Liver (tissue), 9 donors: ENCODE results near the gene PLCD1. TPM values are rescaled to one million over a fixed set of nuclear protein-coding genes. Genes with fewer than 3 reads are reported as not detected.

Source experiments
- DNase-seq: peaks from one replicate; pipeline ENCODE4 v3.0.0-alpha.2; 2017; ENCODE audit warnings: low spot score
- H3K27ac ChIP-seq, 2 donors: one replicate each; pipeline ENCODE4 v1.7.0; 2013; ENCODE audit warnings: inconsistent platforms in 2 of 2, low read length in 2 of 2, control low read depth in 1 of 2, low read depth in 1 of 2, mild to moderate bottlenecking in 1 of 2
- H3K27me3 ChIP-seq, 4 donors: one replicate each; pipeline versions ENCODE4 v1.6.1 to v1.7.0; 2013; ENCODE audit warnings: low read length in 3 of 4, inconsistent platforms in 1 of 4, mild to moderate bottlenecking in 1 of 4, moderate library complexity in 1 of 4; ENCODE audit not compliant: control insufficient read depth in 4 of 4, insufficient read depth in 4 of 4
- H3K36me3 ChIP-seq, 4 donors: one replicate each; pipeline versions ENCODE4 v1.6.1 to v1.7.0; 2013; ENCODE audit warnings: low read length in 3 of 4, mild to moderate bottlenecking in 3 of 4, low read depth in 1 of 4, moderate library complexity in 1 of 4; ENCODE audit not compliant: control insufficient read depth in 4 of 4, insufficient read depth in 3 of 4
- H3K4me1 ChIP-seq, 4 donors: one replicate each; pipeline versions ENCODE4 v1.6.1 to v1.7.0; 2013; ENCODE audit warnings: low read length in 3 of 4, mild to moderate bottlenecking in 3 of 4, moderate library complexity in 1 of 4; ENCODE audit not compliant: control insufficient read depth in 4 of 4, insufficient read depth in 4 of 4
- H3K4me3 ChIP-seq, 3 donors: one replicate each; pipeline versions ENCODE4 v1.6.1 to v1.7.0; 2013; ENCODE audit warnings: low read length in 3 of 3, control low read depth in 1 of 3, low read depth in 1 of 3, mild to moderate bottlenecking in 1 of 3
- H3K9ac ChIP-seq, 2 donors: one replicate each; pipeline ENCODE4 v1.7.0; 2013; ENCODE audit warnings: low read length in 2 of 2, mild to moderate bottlenecking in 2 of 2, moderate library complexity in 2 of 2, control low read depth in 1 of 2, low read depth in 1 of 2
- H3K9me3 ChIP-seq, 4 donors: one replicate each; pipeline versions ENCODE4 v1.6.1 to v1.7.0; 2013; ENCODE audit warnings: low read length in 3 of 4; ENCODE audit not compliant: control insufficient read depth in 4 of 4
- ATF3 ChIP-seq: IDR thresholded peaks from 2 replicates; pipeline ENCODE4 v1.6.1; 2016; ENCODE audit warnings: antibody characterized with exemption
- CTCF ChIP-seq: fragments of 150-350 bp; IDR thresholded peaks from 2 replicates; pipeline ENCODE4 v1.5.1; 2017; ENCODE audit warnings: improper control_type of control experiment, low read depth, low read length; ENCODE audit not compliant: missing input control
- EGR1 ChIP-seq, 2 donors: IDR thresholded peaks; 2 replicates each; pipeline ENCODE4 v1.6.1; 2016 to 2018; ENCODE audit warnings: antibody characterized with exemption in 2 of 2, low read depth in 2 of 2
- FOXA1 ChIP-seq: IDR thresholded peaks from 2 replicates; pipeline ENCODE4 v1.6.1; 2016; ENCODE audit warnings: antibody characterized with exemption
- FOXA2 ChIP-seq: IDR thresholded peaks from 2 replicates; pipeline ENCODE4 v1.6.1; 2016; ENCODE audit warnings: antibody characterized with exemption
- GABPA ChIP-seq, 2 donors: IDR thresholded peaks in 1 of 2; conservative IDR thresholded peaks in 1 of 2; 2 replicates each; pipeline ENCODE4 v1.6.1; 2016; ENCODE audit warnings: antibody characterized with exemption in 2 of 2, mild to moderate bottlenecking in 1 of 2, moderate library complexity in 1 of 2
- HNF4A ChIP-seq, 2 donors: conservative IDR thresholded peaks; 2 replicates each; pipeline ENCODE4 v1.6.1; 2016; ENCODE audit warnings: antibody characterized with exemption in 2 of 2, mild to moderate bottlenecking in 2 of 2
- HNF4G ChIP-seq: IDR thresholded peaks from 2 replicates; pipeline ENCODE4 v1.6.1; 2016; ENCODE audit warnings: antibody characterized with exemption
- JUND ChIP-seq, 2 donors: IDR thresholded peaks; 2 replicates each; pipeline ENCODE4 v1.6.1; 2016; ENCODE audit warnings: antibody characterized with exemption in 2 of 2
- NR2F2 ChIP-seq: IDR thresholded peaks from 2 replicates; pipeline ENCODE4 v1.6.1; 2016; ENCODE audit warnings: antibody characterized with exemption
- RAD21 ChIP-seq, 2 donors: IDR thresholded peaks; 2 replicates each; pipeline ENCODE4 v1.6.1; 2016; ENCODE audit warnings: antibody characterized with exemption in 2 of 2, mild to moderate bottlenecking in 2 of 2
- RXRA ChIP-seq, 2 donors: IDR thresholded peaks; 2 replicates each; pipeline ENCODE4 v1.6.1; 2017 to 2018; ENCODE audit warnings: antibody characterized with exemption in 2 of 2, mild to moderate bottlenecking in 1 of 2
- SP1 ChIP-seq: IDR thresholded peaks from 2 replicates; pipeline ENCODE4 v1.6.1; 2018; ENCODE audit warnings: antibody characterized with exemption, mild to moderate bottlenecking
- TAF1 ChIP-seq: conservative IDR thresholded peaks from 2 replicates; pipeline ENCODE4 v1.6.1; 2016; ENCODE audit warnings: antibody characterized with exemption, mild to moderate bottlenecking
- YY1 ChIP-seq: IDR thresholded peaks from 2 replicates; pipeline ENCODE4 v1.6.1; 2016; ENCODE audit warnings: antibody characterized with exemption, mild to moderate bottlenecking
- WGBS: extraction: QIAGEN DNeasy Blood & Tissue Kit; methylation state at CpG from one replicate; pipeline ENCODE4 v1.1.7; 2013; 5-methylcytosine and 5-hydroxymethylcytosine counted together
- polyA plus RNA-seq, 2 donors: library from polyadenylated mRNA; stranded (reverse) in 1 of 2; unstranded in 1 of 2; fragments of 200-250 nt in 1 of 2; fragments of >200 nt in 1 of 2; fragmentation: Nextera tagmentation in 1 of 2; extraction: Ambion mirVana in 1 of 2; gene quantifications; one replicate each; pipeline versions ENCODE4 v1.2.1 to v1.2.3, GENCODE V29; 2013 to 2015
- total RNA-seq, 2 donors: library from RNA; depleted of rRNA; stranded (reverse); fragments of >200 nt; gene quantifications; one replicate each; pipeline ENCODE4 v1.2.3, GENCODE V29; 2014
- TF ChIP-seq, protein P1 (sequence below): IDR thresholded peaks from 2 replicates; pipeline ENCODE4 v1.6.1; 2016; ENCODE audit warnings: antibody characterized with exemption
- TF ChIP-seq, protein P2 (sequence below): IDR thresholded peaks from 2 replicates; pipeline ENCODE4 v1.6.1; 2016; ENCODE audit warnings: antibody characterized with exemption
- TF ChIP-seq, protein P3 (sequence below): IDR thresholded peaks from 2 replicates; pipeline ENCODE4 v1.6.1; 2016; ENCODE audit warnings: antibody characterized with exemption, mild to moderate bottlenecking
- donor health status: healthy.
- donor health status: healthy.
- donor health status: healthy.
- donor health status: healthy.
- donor health status: healthy.

Gene PLCD1
- total and polyA plus RNA-seq, 4 donors = 6.7 to 10.5 (median 9.1) TPM

DNA sequence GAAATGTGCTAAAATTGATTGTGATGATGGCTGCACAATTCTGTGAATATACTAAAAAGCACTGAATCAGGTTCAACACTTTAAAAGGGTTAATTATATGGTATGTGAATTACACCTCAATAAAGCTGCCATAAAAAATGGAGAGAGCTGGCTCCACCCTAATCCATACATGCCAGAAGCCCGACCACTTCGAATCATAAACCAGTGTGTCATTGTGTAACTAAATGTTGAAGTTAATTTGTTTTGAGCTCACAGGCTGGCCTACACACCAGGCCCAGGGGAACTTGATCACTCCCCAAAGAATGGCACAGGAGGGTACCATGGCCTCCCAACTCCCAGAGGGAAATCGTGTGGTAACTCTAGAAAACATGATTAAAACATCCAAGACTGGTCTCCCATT is 14.0 kb downstream of the PLCD1 start:
- H3K36me3 ChIP-seq = peaks cover 6 to 19% (median 15%) of the 10 kb centered on the region in 4 donors
- H3K4me1 ChIP-seq = no peaks in the 10 kb centered on the region
- TF ChIP-seq, protein P1, sequence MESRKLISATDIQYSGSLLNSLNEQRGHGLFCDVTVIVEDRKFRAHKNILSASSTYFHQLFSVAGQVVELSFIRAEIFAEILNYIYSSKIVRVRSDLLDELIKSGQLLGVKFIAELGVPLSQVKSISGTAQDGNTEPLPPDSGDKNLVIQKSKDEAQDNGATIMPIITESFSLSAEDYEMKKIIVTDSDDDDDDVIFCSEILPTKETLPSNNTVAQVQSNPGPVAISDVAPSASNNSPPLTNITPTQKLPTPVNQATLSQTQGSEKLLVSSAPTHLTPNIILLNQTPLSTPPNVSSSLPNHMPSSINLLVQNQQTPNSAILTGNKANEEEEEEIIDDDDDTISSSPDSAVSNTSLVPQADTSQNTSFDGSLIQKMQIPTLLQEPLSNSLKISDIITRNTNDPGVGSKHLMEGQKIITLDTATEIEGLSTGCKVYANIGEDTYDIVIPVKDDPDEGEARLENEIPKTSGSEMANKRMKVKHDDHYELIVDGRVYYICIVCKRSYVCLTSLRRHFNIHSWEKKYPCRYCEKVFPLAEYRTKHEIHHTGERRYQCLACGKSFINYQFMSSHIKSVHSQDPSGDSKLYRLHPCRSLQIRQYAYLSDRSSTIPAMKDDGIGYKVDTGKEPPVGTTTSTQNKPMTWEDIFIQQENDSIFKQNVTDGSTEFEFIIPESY = no peak
- TF ChIP-seq HNF4G (no peak), TAF1 (no peak)
- no peak for DNase-seq
- 88% methylated on average over 3 of the region's 3 CpGs for WGBS
- no peak overlapping the region for H3K9ac ChIP-seq
- no peak overlapping the region for H3K27ac ChIP-seq
- H3K9me3 ChIP-seq = peaks cover 0 to 2% (median 0%) of the 10 kb centered on the region in 4 donors
- H3K27me3 ChIP-seq = no peaks in the 10 kb centered on the region
- no peak overlapping the region for H3K4me3 ChIP-seq

DNA sequence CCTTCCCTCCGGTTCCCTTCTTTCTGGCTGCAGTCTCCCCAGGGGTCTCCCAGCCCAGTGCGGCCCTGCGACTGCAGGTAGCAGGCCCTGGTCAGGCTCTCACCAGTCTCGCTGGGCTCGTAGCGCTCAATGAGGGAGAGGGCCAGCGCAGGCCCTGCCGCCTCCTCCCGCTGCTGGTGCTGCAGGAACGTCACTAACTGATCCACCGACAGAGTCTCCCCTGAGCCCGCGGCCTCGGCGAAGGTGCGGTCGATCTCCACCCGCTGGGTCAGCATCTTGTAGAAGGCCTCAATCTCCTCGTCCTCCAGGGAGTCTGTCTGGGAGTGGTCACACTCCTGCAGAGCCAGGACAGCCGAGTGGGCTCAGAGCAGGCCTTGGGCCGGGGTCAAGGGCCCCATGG is 18.3 kb downstream of the PLCD1 start:
- H3K27me3 ChIP-seq = no peaks in the 10 kb centered on the region
- H3K27ac ChIP-seq = no peak overlapping the region
- TF ChIP-seq SP1 (no peak), ATF3 (no peak), TAF1 (no peak), RAD21 (IDR thresholded peaks at IDR 0.05) (no peak), FOXA2 (no peak), EGR1 (IDR thresholded peaks at IDR 0.05; ENCODE audit: low read depth in 2 of 2) (no peak), YY1 (no peak), FOXA1 (no peak), RXRA (IDR thresholded peaks at IDR 0.05) (no peak), GABPA (IDR thresholded peaks at IDR 0.05 in 1 of 2, conservative IDR thresholded peaks at IDR 0.05 in 1 of 2) (no peak), JUND (IDR thresholded peaks at IDR 0.05) (no peak), NR2F2 (no peak), CTCF (no peak), HNF4G (no peak), HNF4A (conservative IDR thresholded peaks at IDR 0.05) (no peak)
- TF ChIP-seq, protein P2, sequence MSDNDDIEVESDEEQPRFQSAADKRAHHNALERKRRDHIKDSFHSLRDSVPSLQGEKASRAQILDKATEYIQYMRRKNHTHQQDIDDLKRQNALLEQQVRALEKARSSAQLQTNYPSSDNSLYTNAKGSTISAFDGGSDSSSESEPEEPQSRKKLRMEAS = no peak
- TF ChIP-seq, protein P3, sequence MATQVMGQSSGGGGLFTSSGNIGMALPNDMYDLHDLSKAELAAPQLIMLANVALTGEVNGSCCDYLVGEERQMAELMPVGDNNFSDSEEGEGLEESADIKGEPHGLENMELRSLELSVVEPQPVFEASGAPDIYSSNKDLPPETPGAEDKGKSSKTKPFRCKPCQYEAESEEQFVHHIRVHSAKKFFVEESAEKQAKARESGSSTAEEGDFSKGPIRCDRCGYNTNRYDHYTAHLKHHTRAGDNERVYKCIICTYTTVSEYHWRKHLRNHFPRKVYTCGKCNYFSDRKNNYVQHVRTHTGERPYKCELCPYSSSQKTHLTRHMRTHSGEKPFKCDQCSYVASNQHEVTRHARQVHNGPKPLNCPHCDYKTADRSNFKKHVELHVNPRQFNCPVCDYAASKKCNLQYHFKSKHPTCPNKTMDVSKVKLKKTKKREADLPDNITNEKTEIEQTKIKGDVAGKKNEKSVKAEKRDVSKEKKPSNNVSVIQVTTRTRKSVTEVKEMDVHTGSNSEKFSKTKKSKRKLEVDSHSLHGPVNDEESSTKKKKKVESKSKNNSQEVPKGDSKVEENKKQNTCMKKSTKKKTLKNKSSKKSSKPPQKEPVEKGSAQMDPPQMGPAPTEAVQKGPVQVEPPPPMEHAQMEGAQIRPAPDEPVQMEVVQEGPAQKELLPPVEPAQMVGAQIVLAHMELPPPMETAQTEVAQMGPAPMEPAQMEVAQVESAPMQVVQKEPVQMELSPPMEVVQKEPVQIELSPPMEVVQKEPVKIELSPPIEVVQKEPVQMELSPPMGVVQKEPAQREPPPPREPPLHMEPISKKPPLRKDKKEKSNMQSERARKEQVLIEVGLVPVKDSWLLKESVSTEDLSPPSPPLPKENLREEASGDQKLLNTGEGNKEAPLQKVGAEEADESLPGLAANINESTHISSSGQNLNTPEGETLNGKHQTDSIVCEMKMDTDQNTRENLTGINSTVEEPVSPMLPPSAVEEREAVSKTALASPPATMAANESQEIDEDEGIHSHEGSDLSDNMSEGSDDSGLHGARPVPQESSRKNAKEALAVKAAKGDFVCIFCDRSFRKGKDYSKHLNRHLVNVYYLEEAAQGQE = no peak
- TF ChIP-seq, protein P1 = no peak
- peaks cover 0 to under 1% (median 0%) of the 10 kb centered on the region in 4 donors for H3K9me3 ChIP-seq
- H3K4me1 ChIP-seq = no peaks in the 10 kb centered on the region
- 94% methylated on average over 21 of the region's 21 CpGs for WGBS
- no peak overlapping the region for H3K4me3 ChIP-seq
- no peak overlapping the region for H3K9ac ChIP-seq
- DNase-seq = no peak
- peaks cover 2 to 28% (median 14%) of the 10 kb centered on the region in 4 donors for H3K36me3 ChIP-seq
